Measurements from ENCODE around the gene FOXI2. TPM values are rescaled to one million over a fixed set of nuclear protein-coding genes. Genes with fewer than 3 reads are reported as not detected.

The FOXI2 gene
- not detected in 2 replicates for total RNA-seq (2014; rRNA removed; shearing (Covaris generic))

DNA sequence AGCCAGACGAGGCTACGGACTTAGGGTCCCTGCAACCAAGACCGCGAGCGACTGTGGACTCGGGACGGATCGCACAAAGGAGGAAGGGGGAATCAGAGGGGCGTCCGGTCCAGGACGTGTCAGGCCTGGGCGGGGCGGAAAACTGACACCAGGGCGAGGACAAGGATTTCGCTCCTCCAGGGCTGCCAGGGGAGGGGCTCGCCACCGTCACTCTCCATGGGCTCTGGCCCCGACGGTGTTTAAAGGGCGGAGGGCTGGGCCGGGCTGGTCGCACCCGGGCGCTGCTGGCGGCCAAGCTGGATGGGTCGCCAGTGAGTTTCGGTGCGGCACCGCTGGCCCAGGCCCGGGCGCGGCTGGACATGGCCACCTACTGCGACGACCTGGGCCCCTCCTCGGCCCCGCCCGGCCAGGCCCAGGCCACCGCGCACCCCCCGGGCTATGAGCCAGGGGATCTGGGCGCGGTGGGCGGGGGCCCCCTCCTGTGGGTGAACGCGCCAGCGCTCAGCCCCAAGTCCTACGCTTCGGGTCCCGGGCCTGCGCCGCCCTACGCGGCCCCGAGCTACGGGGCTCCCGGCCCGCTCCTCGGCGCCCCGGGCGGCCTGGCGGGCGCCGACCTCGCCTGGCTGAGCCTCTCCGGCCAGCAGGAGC lies at the start of gene FOXI2:
FOXI2 (plus strand) TSS at position 271 of the 648 bp plus-strand sequence; CDS start at position 360, 89 bp downstream.
- H3K4me3 ChIP-seq, result no peak within 1 kb of the TSS
- no peaks in the 10 kb centered on the region for H3K9me3 ChIP-seq (replicated peaks)
- no peaks in the 10 kb centered on the region for H3K27me3 ChIP-seq
- H3K36me3 ChIP-seq, result no peaks in the 10 kb centered on the region
- no peak for DNase-seq
- H3K27ac ChIP-seq, result no peak within 1 kb of the TSS
- no peaks in the 10 kb centered on the region for H3K4me1 ChIP-seq

DNA sequence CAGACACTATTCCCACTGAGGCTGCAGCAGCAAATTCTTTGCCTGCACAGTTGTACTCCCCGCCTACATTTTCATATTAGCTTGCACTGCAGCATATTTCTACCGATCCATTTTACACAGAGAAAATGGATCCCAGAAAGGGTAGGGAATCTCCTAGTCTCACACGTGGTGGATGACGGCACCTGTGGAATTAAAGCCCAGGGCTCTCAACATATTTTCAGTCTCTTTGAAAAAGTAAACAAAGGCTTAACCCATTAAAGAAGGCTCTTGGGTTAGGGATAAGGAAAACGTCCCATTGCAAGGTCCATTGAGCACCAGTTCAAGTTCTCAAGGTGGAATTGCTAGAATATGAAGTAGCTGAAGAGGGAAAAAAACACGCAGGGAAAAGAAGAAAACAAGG lies 49.4 kb upstream of the FOXI2 start:
- Histone ChIP-seq H3K36me3 (no peaks in the 10 kb centered on the region), H3K27ac (no peak overlapping the region), H3K27me3 (no peaks in the 10 kb centered on the region; the same call in 1 of the 2 replicates), H3K9me3 (replicated peaks) (no peaks in the 10 kb centered on the region), H3K4me3 (no peak overlapping the region), H3K4me1 (no peaks in the 10 kb centered on the region)
- no peak for DNase-seq

GRCh38 chr10:127690176-127690835 lies 46.7 kb upstream of the FOXI2 start:
- Histone ChIP-seq H3K9me3 (replicated peaks) (no peaks in the 10 kb centered on the region), H3K27me3 (no peaks in the 10 kb centered on the region; the same call in 1 of the 2 replicates), H3K36me3 (no peaks in the 10 kb centered on the region), H3K27ac (no peak overlapping the region), H3K4me3 (no peak overlapping the region), H3K4me1 (no peaks in the 10 kb centered on the region)
- DNase-seq, result no peak

DNA sequence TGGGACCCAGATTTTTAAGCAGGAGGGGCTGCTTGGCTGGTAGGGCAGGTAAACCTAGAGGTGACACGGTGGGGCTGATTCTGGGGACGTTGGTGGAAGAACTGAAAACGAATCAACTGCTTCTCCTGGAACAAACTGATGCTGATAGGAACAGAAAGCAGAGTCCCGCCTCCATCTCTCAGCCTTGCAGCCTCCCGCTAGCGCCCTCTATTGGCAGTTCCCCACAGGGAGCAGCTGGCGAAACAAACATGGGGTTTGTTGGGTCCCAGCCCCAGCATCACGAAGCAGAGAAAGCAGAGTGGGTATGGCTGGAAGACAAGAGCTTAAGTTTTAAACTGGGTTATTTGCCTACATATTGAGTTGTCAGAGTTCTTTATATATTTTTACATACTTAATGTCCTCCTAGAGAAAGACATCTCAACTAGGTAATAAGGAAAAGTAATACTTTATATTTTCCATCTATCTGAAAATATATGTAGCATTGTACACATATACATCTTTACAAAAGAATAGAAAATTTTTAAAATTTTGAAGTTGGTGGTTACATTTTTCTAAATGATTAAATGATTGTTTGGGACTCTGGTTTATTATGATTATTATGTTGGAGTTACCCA lies 42.3 kb upstream of the FOXI2 start:
- no peaks in the 10 kb centered on the region for H3K36me3 ChIP-seq
- H3K4me1 ChIP-seq, result no peaks in the 10 kb centered on the region
- no peak overlapping the region for H3K27ac ChIP-seq
- no peak overlapping the region for H3K4me3 ChIP-seq
- H3K27me3 ChIP-seq, result no peaks in the 10 kb centered on the region; the same call in 1 of the 2 replicates
- peak; percentile 72 to 85 for DNase-seq
- H3K9me3 ChIP-seq (replicated peaks), result no peaks in the 10 kb centered on the region

GRCh38 chr10:127695431-127695830 lies 41.6 kb upstream of the FOXI2 start:
- Histone ChIP-seq H3K27ac (no peak overlapping the region), H3K36me3 (no peaks in the 10 kb centered on the region), H3K9me3 (replicated peaks) (no peaks in the 10 kb centered on the region), H3K27me3 (no peaks in the 10 kb centered on the region; the same call in 1 of the 2 replicates), H3K4me1 (no peaks in the 10 kb centered on the region), H3K4me3 (no peak overlapping the region)
- no peak for DNase-seq

- Histone ChIP-seq H3K9me3 (replicated peaks) (no peaks in the 10 kb centered on the region), H3K27me3 (no peaks in the 10 kb centered on the region), H3K4me3 (no peak overlapping the region), H3K36me3 (no peaks in the 10 kb centered on the region), H3K27ac (no peak overlapping the region), H3K4me1 (no peaks in the 10 kb centered on the region)
- DNase-seq, result no peak
Measured at GRCh38 chr10:127698886-127699285, 38.1 kb upstream of the FOXI2 start.

GRCh38 chr10:127699311-127699710 lies 37.7 kb upstream of the FOXI2 start:
- no peaks in the 10 kb centered on the region for H3K36me3 ChIP-seq
- no peak for DNase-seq
- no peaks in the 10 kb centered on the region for H3K27me3 ChIP-seq
- no peak overlapping the region for H3K27ac ChIP-seq
- H3K4me1 ChIP-seq, result no peaks in the 10 kb centered on the region
- H3K9me3 ChIP-seq (replicated peaks), result no peaks in the 10 kb centered on the region
- H3K4me3 ChIP-seq, result no peak overlapping the region

DNA sequence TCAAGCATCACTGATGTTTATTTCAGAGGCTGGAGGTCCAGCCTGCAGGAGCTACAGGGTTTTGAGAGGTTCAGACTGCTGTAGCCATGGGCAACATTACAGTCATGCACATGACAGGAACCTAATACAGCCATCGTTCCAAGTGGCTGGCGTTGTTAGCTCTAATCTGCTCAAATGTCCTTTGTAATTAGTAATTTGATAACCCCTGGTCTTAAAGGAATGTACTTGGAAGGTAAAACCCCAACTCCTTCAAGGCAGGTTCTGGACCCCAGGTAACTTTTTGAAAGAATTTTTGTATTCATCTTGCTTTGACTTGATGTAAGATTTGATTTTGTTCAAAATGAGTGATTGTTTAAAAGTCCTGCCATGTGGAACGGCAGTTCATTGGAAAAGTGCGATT lies 34.7 kb upstream of the FOXI2 start:
- no peaks in the 10 kb centered on the region for H3K4me1 ChIP-seq
- no peaks in the 10 kb centered on the region for H3K27me3 ChIP-seq
- H3K9me3 ChIP-seq (replicated peaks), result no peaks in the 10 kb centered on the region
- no peaks in the 10 kb centered on the region for H3K36me3 ChIP-seq
- no peak for DNase-seq
- H3K4me3 ChIP-seq, result no peak overlapping the region
- no peak overlapping the region for H3K27ac ChIP-seq

- Histone ChIP-seq H3K4me1 (no peaks in the 10 kb centered on the region), H3K27ac (no peak overlapping the region), H3K27me3 (no peaks in the 10 kb centered on the region; the same call in 1 of the 2 replicates), H3K9me3 (replicated peaks) (no peaks in the 10 kb centered on the region), H3K36me3 (no peaks in the 10 kb centered on the region), H3K4me3 (no peak overlapping the region)
- no peak for DNase-seq
Measured at GRCh38 chr10:127715249-127715648, 21.7 kb upstream of the FOXI2 start.

- Histone ChIP-seq H3K4me3 (no peak overlapping the region), H3K9me3 (replicated peaks) (no peaks in the 10 kb centered on the region), H3K4me1 (no peaks in the 10 kb centered on the region), H3K27me3 (no peaks in the 10 kb centered on the region; the same call in 1 of the 2 replicates), H3K36me3 (no peaks in the 10 kb centered on the region), H3K27ac (no peak overlapping the region)
- peak in 1 of 2 experiments; percentile 41 for DNase-seq
Measured at GRCh38 chr10:127715782-127716378, 21.1 kb upstream of the FOXI2 start.

DNA sequence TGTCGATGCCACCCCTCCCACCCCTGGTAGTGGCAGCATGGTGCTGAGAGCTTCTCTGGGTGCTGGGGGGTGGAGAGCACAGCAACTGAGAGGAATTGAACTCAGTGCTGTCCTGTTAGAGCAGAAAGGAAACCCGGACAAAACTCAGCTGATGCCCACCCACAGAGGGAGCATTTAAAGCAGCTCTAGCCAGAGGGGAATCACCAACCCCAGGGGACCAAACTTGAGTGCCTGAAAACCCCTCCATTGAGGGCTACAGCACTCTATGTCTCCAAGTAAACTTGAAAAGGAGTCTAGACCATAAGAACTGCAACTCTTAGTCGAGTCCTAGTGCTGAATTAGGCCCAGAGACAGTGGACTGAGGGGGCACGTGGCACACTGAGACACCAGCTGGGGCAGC lies 16.8 kb upstream of the FOXI2 start:
- no peak overlapping the region for H3K27ac ChIP-seq
- no peaks in the 10 kb centered on the region; the same call in 1 of the 2 replicates for H3K27me3 ChIP-seq
- H3K4me1 ChIP-seq, result no peaks in the 10 kb centered on the region
- no peak overlapping the region for H3K4me3 ChIP-seq
- no peaks in the 10 kb centered on the region for H3K9me3 ChIP-seq (replicated peaks)
- no peaks in the 10 kb centered on the region for H3K36me3 ChIP-seq
- DNase-seq, result no peak

- Histone ChIP-seq H3K27me3 (no peaks in the 10 kb centered on the region; the same call in 1 of the 2 replicates), H3K4me3 (no peak overlapping the region), H3K27ac (no peak overlapping the region), H3K9me3 (replicated peaks) (no peaks in the 10 kb centered on the region), H3K4me1 (no peaks in the 10 kb centered on the region), H3K36me3 (no peaks in the 10 kb centered on the region)
- no peak for DNase-seq
Measured at GRCh38 chr10:127720903-127721302, 16.1 kb upstream of the FOXI2 start.

- Histone ChIP-seq H3K4me3 (no peak overlapping the region), H3K27ac (no peak overlapping the region), H3K4me1 (no peaks in the 10 kb centered on the region), H3K36me3 (no peaks in the 10 kb centered on the region), H3K27me3 (no peaks in the 10 kb centered on the region), H3K9me3 (replicated peaks) (no peaks in the 10 kb centered on the region)
- DNase-seq, result no peak
Measured at GRCh38 chr10:127734753-127735152, 2.2 kb upstream of the FOXI2 start.

GRCh38 chr10:127735156-127735555 lies 1.8 kb upstream of the FOXI2 start:
- Histone ChIP-seq H3K27ac (no peak overlapping the region), H3K9me3 (replicated peaks) (no peaks in the 10 kb centered on the region), H3K4me1 (no peaks in the 10 kb centered on the region), H3K27me3 (no peaks in the 10 kb centered on the region), H3K4me3 (no peak overlapping the region), H3K36me3 (no peaks in the 10 kb centered on the region)
- DNase-seq, result no peak

- Histone ChIP-seq H3K36me3 (no peaks in the 10 kb centered on the region), H3K4me3 (no peak overlapping the region)
Measured at GRCh38 chr10:127735723-127736221, 1.2 kb upstream of the FOXI2 start.

More at GRCh38 chr10:127735723-127736221, 1.2 kb upstream of the FOXI2 start:
- Histone ChIP-seq H3K27me3 (no peaks in the 10 kb centered on the region), H3K9me3 (replicated peaks) (no peaks in the 10 kb centered on the region), H3K27ac (no peak overlapping the region), H3K4me1 (no peaks in the 10 kb centered on the region)
- no peak for DNase-seq

Data from SJCRH30 (cell line).